Mesenteric fat pad (tissue), 1 donor: ENCODE results near the gene MAGI2. TPM values are rescaled to one million over a fixed set of nuclear protein-coding genes. Genes with fewer than 3 reads are reported as not detected.

ENCODE experiments used
- DNase-seq: peaks from one replicate; pipeline ENCODE4 v3.0.0-alpha.2; 2020; ENCODE audit warnings: low spot score
- total RNA-seq: library from RNA; stranded (reverse); fragmentation: NEBNext Ultra II Directional; extraction: Animal tissue kit (Norgen Biotek cat#: 25700); gene quantifications from one replicate; pipeline ENCODE4 v1.2.1, GENCODE V29; 2021
- donor health status: DM: yes; HTN: yes; CAD: no.

MAGI2 gene
- total RNA-seq, 1 donor from 2014 or later: 9.7 TPM

- no peak for DNase-seq
Observed at GRCh38 chr7:78679112-78679876, 774.2 kb downstream of the MAGI2 start.

GRCh38 chr7:78677391-78677790, 776.1 kb downstream of the MAGI2 start:
- no peak for DNase-seq

GRCh38 chr7:78675511-78675910, 778.0 kb downstream of the MAGI2 start:
- DNase-seq: no peak

GRCh38 chr7:78673272-78673671, 780.2 kb downstream of the MAGI2 start:
- no peak for DNase-seq

GRCh38 chr7:78662939-78663338, 790.5 kb downstream of the MAGI2 start:
- no peak for DNase-seq

GRCh38 chr7:78649976-78650375, 803.5 kb downstream of the MAGI2 start:
- DNase-seq: no peak

- DNase-seq: no peak
Observed at GRCh38 chr7:78649236-78649635, 804.2 kb downstream of the MAGI2 start.

GRCh38 chr7:78642751-78643150, 810.7 kb downstream of the MAGI2 start:
- DNase-seq: no peak

GRCh38 chr7:78638364-78638763, 815.1 kb downstream of the MAGI2 start:
- DNase-seq: no peak

- DNase-seq: no peak
Observed at GRCh38 chr7:78636727-78637126, 816.7 kb downstream of the MAGI2 start.

- no peak for DNase-seq
Observed at GRCh38 chr7:78635026-78635793, 818.3 kb downstream of the MAGI2 start.

GRCh38 chr7:78634093-78634492, 819.4 kb downstream of the MAGI2 start:
- DNase-seq: no peak

- no peak for DNase-seq
Observed at GRCh38 chr7:78620920-78621319, 832.5 kb downstream of the MAGI2 start.

- no peak for DNase-seq
Observed at GRCh38 chr7:78616539-78616938, 836.9 kb downstream of the MAGI2 start.

- DNase-seq: no peak
Observed at GRCh38 chr7:78609281-78609680, 844.2 kb downstream of the MAGI2 start.

- no peak for DNase-seq
Observed at GRCh38 chr7:78607099-78607498, 846.4 kb downstream of the MAGI2 start.

GRCh38 chr7:78605119-78605518, 848.3 kb downstream of the MAGI2 start:
- no peak for DNase-seq

- no peak for DNase-seq
Observed at GRCh38 chr7:78601728-78602127, 851.7 kb downstream of the MAGI2 start.

- DNase-seq: no peak
Observed at GRCh38 chr7:78594156-78594555, 859.3 kb downstream of the MAGI2 start.

- DNase-seq: no peak
Observed at GRCh38 chr7:78588393-78588792, 865.1 kb downstream of the MAGI2 start.

GRCh38 chr7:78587443-78588044, 865.9 kb downstream of the MAGI2 start:
- no peak for DNase-seq

- no peak for DNase-seq
Observed at GRCh38 chr7:78585980-78586379, 867.5 kb downstream of the MAGI2 start.
